Loucy (cell line): ENCODE measurements around the gene MYT1.
A peak's percentile ranks its signal among the peaks of the same experiment; 100 is the strongest.
"Not testable (repeated sequence)": the region's sequence is repeated elsewhere in the genome, so short reads cannot be mapped to it uniquely, and the experiment has no call there.

ENCODE experiments used
- H2AFZ ChIP-seq: fragments of 200-600 bp; sonication (generic); 2 replicates; pipeline ENCODE4 v1.6.0; 2016; ENCODE audit warnings: antibody characterized with exemption, mild to moderate bottlenecking, low read length, moderate library complexity
- H3F3A ChIP-seq: fragments of 200-600 bp; 2 replicates; pipeline ENCODE4 v1.6.0; 2016; ENCODE audit warnings: antibody characterized with exemption, low read depth, mild to moderate bottlenecking
- H3K27me3 ChIP-seq: fragments of 200-600 bp; sonication (generic); 2 replicates; pipeline ENCODE4 v1.6.1; 2014; ENCODE audit warnings: low read length, mild to moderate bottlenecking; ENCODE audit not compliant: insufficient read depth, poor library complexity, severe bottlenecking
- H3K36me3 ChIP-seq: fragments of 200-600 bp; sonication (generic); 2 replicates; pipeline ENCODE4 v1.6.1; 2016; ENCODE audit warnings: low read length; ENCODE audit not compliant: insufficient read depth
- H3K4me1 ChIP-seq: fragments of 200-600 bp; sonication (generic); 2 replicates; pipeline ENCODE4 v1.5.1; 2014; ENCODE audit warnings: low read length, mild to moderate bottlenecking; ENCODE audit not compliant: insufficient read depth, poor library complexity, severe bottlenecking
- H3K4me2 ChIP-seq: fragments of 200-600 bp; sonication (generic); 2 replicates; pipeline ENCODE4 v1.6.0; 2014; ENCODE audit warnings: antibody characterized with exemption, low read length, low read depth, mild to moderate bottlenecking; ENCODE audit not compliant: poor library complexity, severe bottlenecking
- H3K4me3 ChIP-seq: fragments of 200-600 bp; sonication (generic); 2 replicates; pipeline ENCODE4 v1.5.1; 2014; ENCODE audit warnings: low read length, mild to moderate bottlenecking, mixed read lengths; ENCODE audit not compliant: poor library complexity, severe bottlenecking
- H3K79me2 ChIP-seq: fragments of 200-600 bp; sonication (generic); 2 replicates; pipeline ENCODE4 v1.6.1; 2014; ENCODE audit warnings: low read length; ENCODE audit not compliant: insufficient read depth
- H3K9ac ChIP-seq: fragments of 200-600 bp; sonication (generic); 2 replicates; pipeline ENCODE4 v1.6.0; 2014; ENCODE audit warnings: mild to moderate bottlenecking, low read depth, low read length, moderate library complexity; ENCODE audit not compliant: poor library complexity, severe bottlenecking
- H3K9me2 ChIP-seq: fragments of 200-600 bp; sonication (generic); replicated peaks from 2 replicates; pipeline ENCODE4 v1.6.1; 2016; ENCODE audit warnings: low read depth, low read length, mixed read lengths
- H3K9me3 ChIP-seq: fragments of 200-600 bp; sonication (generic); 2 replicates; pipeline ENCODE4 v1.6.1; 2014; ENCODE audit warnings: mild to moderate bottlenecking, antibody characterized with exemption, low read length, low read depth; ENCODE audit not compliant: insufficient read depth
- H4K20me1 ChIP-seq: fragments of 200-600 bp; sonication (generic); 2 replicates; pipeline ENCODE4 v1.6.0; 2014; ENCODE audit warnings: antibody characterized with exemption, low read length, mild to moderate bottlenecking; ENCODE audit not compliant: insufficient read depth, poor library complexity, severe bottlenecking
- CTCF ChIP-seq: fragments of 200-600 bp; sonication (generic); conservative IDR thresholded peaks from 2 replicates; pipeline ENCODE4 v1.5.1; 2014; ENCODE audit warnings: mild to moderate bottlenecking, antibody characterized with exemption, low read length
- EZH2phosphoT487 ChIP-seq: fragments of 200-600 bp; IDR thresholded peaks from 2 replicates; pipeline ENCODE4 v1.6.1; 2018; ENCODE audit warnings: antibody characterized with exemption, mild to moderate bottlenecking, moderate library complexity, borderline replicate concordance

MYT1 gene

DNA sequence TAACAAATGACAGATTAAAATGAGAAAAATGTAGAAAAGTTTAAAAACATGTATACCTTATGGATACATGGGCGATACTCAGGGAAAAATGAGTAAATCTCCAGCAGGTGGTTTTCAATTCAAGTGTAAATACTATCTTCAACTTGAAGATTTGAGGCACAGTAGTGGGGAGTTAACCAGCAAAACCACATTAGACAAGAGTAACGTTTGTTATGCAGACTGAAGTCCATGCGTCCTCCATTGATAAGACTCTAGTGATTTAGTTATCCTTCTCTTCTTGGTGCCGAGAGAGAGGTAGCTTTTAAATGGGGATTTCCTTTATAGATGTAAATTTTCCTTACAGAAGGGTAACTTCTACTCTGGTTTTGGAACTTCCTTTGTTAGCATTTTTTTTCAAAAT is 119.4 kb downstream of the MYT1 start:
- Histone ChIP-seq H3K79me2 (no peaks in the 10 kb centered on the region), H3K4me1 (no peaks in the 10 kb centered on the region), H3K9me2 (no peaks in the 10 kb centered on the region), H3K36me3 (no peaks in the 10 kb centered on the region), H3K27me3 (no peaks in the 10 kb centered on the region), H3F3A (peaks cover 9% of the 10 kb centered on the region; the same call in 1 of the 2 replicates), H3K9me3 (peaks cover 47% of the 10 kb centered on the region; the same call in 1 of the 2 replicates), H2AFZ (no peak overlapping the region), H4K20me1 (no peaks in the 10 kb centered on the region), H3K4me2 (no peak overlapping the region), H3K9ac (no peak overlapping the region), H3K4me3 (no peak overlapping the region)
- TF ChIP-seq EZH2phosphoT487 (no peak), CTCF (no peak)

DNA sequence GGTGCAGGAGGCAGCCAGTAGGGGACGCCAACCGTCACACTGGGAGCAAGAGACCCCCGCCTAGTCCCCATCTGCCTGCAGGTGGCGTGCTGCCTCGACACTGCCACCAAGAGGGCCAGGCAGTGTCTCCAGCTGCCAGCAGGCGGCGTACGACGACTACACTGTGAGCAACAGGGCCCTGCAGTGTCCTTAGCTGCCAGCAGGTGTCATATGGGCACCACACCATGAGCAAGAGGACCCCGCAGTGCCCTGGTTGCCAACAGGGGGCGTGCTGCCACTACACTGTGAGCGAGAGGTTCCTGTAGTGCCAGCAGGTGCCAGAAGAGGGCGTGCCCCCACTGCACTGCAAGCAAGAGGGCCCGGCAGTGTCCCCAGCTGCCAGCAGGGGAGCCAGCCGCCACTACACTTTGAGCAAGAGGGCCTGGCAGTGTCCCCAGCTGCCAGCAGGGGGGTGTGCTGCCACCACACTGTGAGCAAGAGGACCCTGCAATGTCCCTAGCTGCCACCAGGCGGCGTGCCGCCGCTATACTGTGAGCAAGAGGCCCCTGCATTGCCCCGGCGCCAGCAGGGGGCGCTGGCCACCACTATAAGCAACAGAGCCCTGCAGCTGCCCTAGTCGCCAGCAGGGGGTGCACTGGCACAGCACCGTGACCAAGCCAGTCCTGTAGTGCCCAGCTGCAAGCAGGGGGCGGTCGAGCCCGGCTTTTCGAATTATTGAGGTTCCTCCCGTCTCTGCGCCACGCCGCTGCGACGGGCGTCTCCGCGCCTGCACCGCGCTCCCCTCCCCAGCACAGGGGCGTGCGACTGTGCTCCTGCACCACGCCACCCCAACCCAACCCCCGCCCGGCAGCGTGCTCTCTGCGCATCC is 121.6 kb downstream of the MYT1 start:
- not testable (repeated sequence) for H3K36me3 ChIP-seq, H3K9me2 ChIP-seq, H3K79me2 ChIP-seq, H3K9ac ChIP-seq, H3F3A ChIP-seq, H3K4me1 ChIP-seq, H4K20me1 ChIP-seq, H3K4me3 ChIP-seq, H3K27me3 ChIP-seq, H2AFZ ChIP-seq, H3K4me2 ChIP-seq
- TF ChIP-seq CTCF: peak; percentile 79
- H3K9me3 ChIP-seq: peaks cover 30% of the 10 kb centered on the region; the same call in 1 of the 2 replicates

GRCh38 chr20:64286447-64287263 is 122.4 kb downstream of the MYT1 start:
- H3K79me2 ChIP-seq, H2AFZ ChIP-seq, H3K9ac ChIP-seq, H3K9me2 ChIP-seq, H3F3A ChIP-seq, H3K36me3 ChIP-seq, H4K20me1 ChIP-seq, H3K4me3 ChIP-seq, H3K4me2 ChIP-seq, H3K4me1 ChIP-seq, H3K27me3 ChIP-seq: not testable (repeated sequence)
- peaks cover 27% of the 10 kb centered on the region; the same call in 1 of the 2 replicates for H3K9me3 ChIP-seq

GRCh38 chr20:64287264-64287590 is 123.0 kb downstream of the MYT1 start:
- not testable (repeated sequence) for H3K9ac ChIP-seq, H3K9me2 ChIP-seq, H3K4me2 ChIP-seq, H3K4me1 ChIP-seq, H3F3A ChIP-seq, H3K36me3 ChIP-seq, H3K27me3 ChIP-seq, H3K4me3 ChIP-seq, H3K79me2 ChIP-seq, H4K20me1 ChIP-seq, H2AFZ ChIP-seq
- H3K9me3 ChIP-seq: peaks cover 23% of the 10 kb centered on the region; the same call in 1 of the 2 replicates
